ENCODE data around the gene GALNT12. TPM values are rescaled to one million over a fixed set of nuclear protein-coding genes. Genes with fewer than 3 reads are reported as not detected.

The GALNT12 gene
- total RNA-seq, 2 donors from 2014 or later: 8.1 to 12.0 TPM

DNA sequence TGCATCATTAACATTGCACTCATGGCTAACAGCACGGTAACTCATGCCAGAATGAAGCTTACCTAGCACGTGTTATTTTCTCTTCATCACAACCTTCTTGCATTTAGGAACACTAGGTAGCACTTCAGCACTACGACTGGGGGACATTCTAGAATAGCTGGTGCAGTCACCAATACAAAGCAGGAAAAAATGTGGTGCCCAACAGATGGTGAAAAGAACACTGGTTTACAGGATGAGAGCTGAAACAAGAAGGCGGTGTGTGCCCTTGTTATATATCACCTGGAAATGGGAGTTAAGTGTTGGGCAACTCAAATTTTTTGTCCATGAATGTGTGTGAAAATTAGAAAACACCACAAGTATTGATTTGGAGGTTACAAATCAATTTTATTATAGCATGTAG, 30.0 kb downstream of the GALNT12 start:
- H3K27ac Mint-ChIP-seq: no peak overlapping the region
- no peaks in the 10 kb centered on the region for H3K36me3 Mint-ChIP-seq
- DNase-seq (ENCODE audit: low spot score in 2 of 2) (no peak), ATAC-seq (no peak)
- no peaks in the 10 kb centered on the region for H3K9me3 Mint-ChIP-seq

- DNase-seq (ENCODE audit: low spot score in 2 of 2) (no peak), ATAC-seq (no peak)
- peak overlapping the region in 1 of 2 donors; percentile 53 for H3K27ac Mint-ChIP-seq
- H3K9me3 Mint-ChIP-seq: no peaks in the 10 kb centered on the region
- H3K36me3 Mint-ChIP-seq: no peaks in the 10 kb centered on the region
These were observed 30.8 kb downstream of the GALNT12 start for GRCh38 chr9:98838155-98838867.

GRCh38 chr9:98838868-98839565, 31.5 kb downstream of the GALNT12 start:
- no peak for DNase-seq (ENCODE audit: low spot score in 2 of 2)
- no peak overlapping the region for H3K27ac Mint-ChIP-seq
- ATAC-seq: no peak
- H3K9me3 Mint-ChIP-seq: no peaks in the 10 kb centered on the region
- H3K36me3 Mint-ChIP-seq: no peaks in the 10 kb centered on the region

- ATAC-seq: no peak
- no peak for DNase-seq (ENCODE audit: low spot score in 2 of 2)
- no peaks in the 10 kb centered on the region for H3K9me3 Mint-ChIP-seq
- H3K27ac Mint-ChIP-seq: no peak overlapping the region
- H3K36me3 Mint-ChIP-seq: no peaks in the 10 kb centered on the region
These were observed 32.3 kb downstream of the GALNT12 start for GRCh38 chr9:98839724-98840123.

GRCh38 chr9:98842510-98842909, 35.0 kb downstream of the GALNT12 start:
- DNase-seq (ENCODE audit: low spot score in 2 of 2) (no peak), ATAC-seq (no peak)
- Mint-ChIP-seq H3K9me3 (no peaks in the 10 kb centered on the region), H3K27ac (no peak overlapping the region), H3K36me3 (no peaks in the 10 kb centered on the region)

DNA sequence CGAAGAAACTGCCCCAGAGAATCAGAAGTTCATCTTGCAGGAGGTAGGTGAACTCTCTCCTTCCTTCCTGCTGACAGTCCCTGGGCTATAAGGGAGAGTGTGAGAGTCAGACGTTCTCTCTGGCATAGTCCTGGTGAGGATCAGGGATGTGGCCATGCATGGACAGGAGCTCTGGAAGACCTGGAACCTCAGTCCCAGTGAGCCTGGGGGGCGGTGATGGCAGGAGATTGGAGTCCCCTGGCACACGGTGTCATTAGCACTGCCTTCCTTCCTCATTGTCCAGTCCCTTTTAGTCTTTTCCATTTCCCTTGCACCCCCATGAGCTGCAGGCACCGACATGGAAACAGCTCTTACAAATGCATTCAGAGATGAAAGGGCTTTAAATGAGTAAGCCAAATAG, 38.6 kb downstream of the GALNT12 start:
- no peak for DNase-seq (ENCODE audit: low spot score in 2 of 2)
- H3K27ac Mint-ChIP-seq: no peak overlapping the region
- H3K9me3 Mint-ChIP-seq: no peaks in the 10 kb centered on the region
- no peaks in the 10 kb centered on the region for H3K36me3 Mint-ChIP-seq
- ATAC-seq: no peak

DNA sequence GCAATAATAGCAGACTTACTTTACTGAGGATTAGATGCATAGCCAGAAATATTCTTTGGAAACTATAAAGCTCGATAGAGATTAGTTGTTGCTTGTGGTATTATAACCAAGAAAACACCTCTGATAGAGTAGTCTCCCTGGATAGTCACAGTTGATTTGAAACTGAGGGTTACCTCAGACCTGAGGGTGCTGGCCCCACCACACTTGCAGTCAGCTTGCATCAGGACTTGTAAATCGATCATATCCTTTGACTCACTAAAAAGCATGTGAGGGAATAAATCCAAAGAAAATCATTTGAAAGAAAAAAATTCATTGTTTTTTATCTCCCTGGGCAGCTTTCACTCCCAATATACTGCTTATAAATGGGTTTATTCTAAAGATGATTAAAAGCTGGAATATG, 39.4 kb downstream of the GALNT12 start:
- no peak overlapping the region for H3K27ac Mint-ChIP-seq
- ATAC-seq (no peak), DNase-seq (ENCODE audit: low spot score in 2 of 2) (no peak)
- H3K9me3 Mint-ChIP-seq: no peaks in the 10 kb centered on the region
- H3K36me3 Mint-ChIP-seq: no peaks in the 10 kb centered on the region

DNA sequence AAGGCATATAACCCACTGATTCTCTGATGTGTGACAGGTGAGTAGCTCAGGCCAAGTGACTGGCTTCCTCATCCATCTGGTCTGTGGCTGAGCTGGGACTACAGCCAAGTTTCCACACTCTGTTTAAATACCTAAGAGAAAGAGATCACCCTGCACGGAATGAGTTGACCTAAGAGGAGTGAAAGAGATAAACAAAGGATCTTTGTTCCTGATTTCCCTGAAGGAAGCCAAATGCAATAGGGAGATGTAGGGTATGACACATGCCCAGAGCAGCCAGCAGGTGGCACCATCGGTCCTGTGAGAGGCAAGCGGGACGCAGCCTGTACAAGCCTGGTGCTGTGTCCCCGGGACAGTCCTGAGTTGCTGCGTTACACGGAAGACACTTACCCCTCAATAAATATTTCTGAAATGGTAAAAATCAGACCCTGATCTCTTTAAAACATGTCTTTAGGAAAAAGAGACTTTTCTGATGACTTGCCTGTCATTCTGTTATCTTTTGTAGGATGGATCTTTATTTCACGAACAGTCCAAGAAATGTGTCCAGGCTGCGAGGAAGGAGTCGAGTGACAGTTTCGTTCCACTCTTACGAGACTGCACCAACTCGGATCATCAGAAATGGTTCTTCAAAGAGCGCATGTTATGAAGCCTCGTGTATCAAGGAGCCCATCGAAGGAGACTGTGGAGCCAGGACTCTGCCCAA, 41.1 kb downstream of the GALNT12 start:
- no peak overlapping the region for H3K27ac Mint-ChIP-seq
- no peaks in the 10 kb centered on the region for H3K9me3 Mint-ChIP-seq
- H3K36me3 Mint-ChIP-seq: no peaks in the 10 kb centered on the region
- peak; percentile 91 to 98 for ATAC-seq
- DNase-seq (ENCODE audit: low spot score in 2 of 2): peak; percentile 65 to 76

- DNase-seq (ENCODE audit: low spot score in 2 of 2) (no peak), ATAC-seq (no peak)
- no peaks in the 10 kb centered on the region for H3K36me3 Mint-ChIP-seq
- no peak overlapping the region for H3K27ac Mint-ChIP-seq
- H3K9me3 Mint-ChIP-seq: no peaks in the 10 kb centered on the region
These were observed 42.1 kb downstream of the GALNT12 start for GRCh38 chr9:98849563-98849962.

DNA sequence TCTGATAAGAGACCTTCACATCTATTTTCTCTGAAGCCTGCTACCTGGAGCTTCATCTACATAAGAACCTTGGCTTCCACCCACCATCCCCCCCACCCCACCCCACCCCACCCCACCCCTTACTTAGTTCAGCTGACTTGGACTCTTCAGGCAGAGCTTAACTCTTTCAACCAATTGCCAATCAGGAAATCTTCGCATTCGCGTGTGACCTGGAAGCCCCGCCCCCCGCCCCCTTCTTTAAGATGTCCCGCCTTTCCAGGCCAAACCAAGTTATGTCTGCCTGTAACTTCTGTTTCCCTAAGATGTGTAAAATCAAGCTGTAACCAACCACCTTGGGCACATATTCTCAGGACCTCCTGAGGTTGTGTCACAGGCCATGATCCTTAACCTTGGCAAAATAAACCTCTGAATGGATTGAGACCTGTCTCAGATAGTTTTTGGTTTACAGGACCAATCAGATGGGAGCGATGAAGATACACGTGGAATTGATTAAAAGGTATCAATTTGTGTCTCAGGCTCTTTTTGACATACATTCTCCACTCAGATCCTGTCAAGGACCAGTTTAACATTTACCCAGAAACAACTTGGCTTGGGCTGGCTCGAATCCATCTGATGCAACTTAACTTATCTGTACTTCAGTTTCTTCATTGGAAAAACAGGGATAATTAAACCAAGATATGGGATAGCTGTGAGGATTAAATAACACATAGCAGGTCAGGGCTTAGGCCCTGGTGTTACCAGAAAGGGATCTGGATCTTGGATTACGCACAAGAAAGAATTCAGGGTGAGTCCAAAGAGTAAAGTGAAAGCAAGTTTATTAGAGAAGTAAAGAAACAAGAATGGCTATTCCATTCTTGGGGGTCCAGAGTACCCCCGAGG, 43.6 kb downstream of the GALNT12 start:
- ATAC-seq (peak in 1 of 2 donors; percentile 15), DNase-seq (ENCODE audit: low spot score in 2 of 2) (no peak)
- H3K36me3 Mint-ChIP-seq: peaks cover 0 to 12% of the 10 kb centered on the region in 2 donors
- H3K27ac Mint-ChIP-seq: peak overlapping the region in 1 of 2 donors; percentile 19
- H3K9me3 Mint-ChIP-seq: peaks cover 0 to 7% of the 10 kb centered on the region in 2 donors

DNA sequence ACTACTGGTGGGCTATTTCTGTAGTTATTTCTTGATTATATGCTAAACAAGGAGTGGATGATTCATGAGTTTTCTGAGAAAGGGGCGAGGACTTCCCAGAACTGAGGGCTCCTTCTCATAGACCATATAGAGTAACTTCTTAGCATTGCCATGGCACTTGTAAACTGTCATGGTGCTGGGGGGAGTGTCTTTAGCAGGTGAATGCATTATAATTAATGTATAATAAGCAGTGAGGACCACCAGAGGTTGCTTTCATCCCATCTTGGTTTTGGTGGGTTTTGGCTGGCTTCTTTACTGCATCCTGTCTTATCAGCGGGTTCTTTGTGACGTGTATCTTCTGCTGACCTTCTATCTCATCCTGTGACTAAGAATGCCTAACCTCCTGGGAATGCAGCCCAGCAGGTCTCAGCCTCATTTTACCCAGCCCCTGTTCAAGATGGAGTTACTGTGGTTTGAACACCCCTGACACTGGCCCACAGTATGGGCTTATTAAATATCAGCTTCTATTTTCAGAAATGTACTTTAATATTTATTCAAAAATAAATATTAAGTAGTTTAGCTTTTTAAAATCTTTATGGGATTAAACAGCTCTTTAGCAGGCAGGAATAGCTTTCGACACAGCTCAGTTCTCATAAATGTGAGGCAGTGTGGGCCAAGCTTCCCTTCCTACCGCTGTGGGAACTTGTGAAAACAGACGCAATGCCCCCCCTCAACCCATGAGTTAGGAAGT, 44.4 kb downstream of the GALNT12 start:
- ATAC-seq (peak in 1 of 2 donors; percentile 62), DNase-seq (ENCODE audit: low spot score in 2 of 2) (peak in 1 of 2 donors; percentile 42)
- H3K36me3 Mint-ChIP-seq: peaks cover 0 to 13% of the 10 kb centered on the region in 2 donors
- peaks cover 0 to 7% of the 10 kb centered on the region in 2 donors for H3K9me3 Mint-ChIP-seq
- peak overlapping the region; percentile 19 to 70 for H3K27ac Mint-ChIP-seq

- ATAC-seq: no peak
- Mint-ChIP-seq H3K36me3 (peaks cover 0 to 13% of the 10 kb centered on the region in 2 donors), H3K27ac (no peak overlapping the region), H3K9me3 (peaks cover 0 to 7% of the 10 kb centered on the region in 2 donors)
- no peak for DNase-seq (ENCODE audit: low spot score in 2 of 2)
These were observed 44.9 kb downstream of the GALNT12 start for GRCh38 chr9:98852460-98852734.

- peaks cover 0 to 7% of the 10 kb centered on the region in 2 donors for H3K9me3 Mint-ChIP-seq
These were observed 45.5 kb downstream of the GALNT12 start for GRCh38 chr9:98852961-98853360.

GRCh38 chr9:98854266-98854665, 46.8 kb downstream of the GALNT12 start:
- Mint-ChIP-seq H3K36me3 (peaks cover 0 to 13% of the 10 kb centered on the region in 2 donors), H3K27ac (no peak overlapping the region), H3K9me3 (peaks cover 0 to 7% of the 10 kb centered on the region in 2 donors)
- no peak for DNase-seq (ENCODE audit: low spot score in 2 of 2)
- no peak for ATAC-seq

More at GRCh38 chr9:98852961-98853360, 45.5 kb downstream of the GALNT12 start:
- DNase-seq (ENCODE audit: low spot score in 2 of 2) (no peak), ATAC-seq (no peak)
- Mint-ChIP-seq H3K36me3 (peaks cover 0 to 13% of the 10 kb centered on the region in 2 donors), H3K27ac (no peak overlapping the region)

- Mint-ChIP-seq H3K36me3 (peaks cover 0 to 13% of the 10 kb centered on the region in 2 donors), H3K27ac (no peak overlapping the region), H3K9me3 (peaks cover 0 to 7% of the 10 kb centered on the region in 2 donors)
- ATAC-seq: no peak
- no peak for DNase-seq (ENCODE audit: low spot score in 2 of 2)
These were observed 48.1 kb downstream of the GALNT12 start for GRCh38 chr9:98855592-98855991.

- peaks cover 0 to 13% of the 10 kb centered on the region in 2 donors for H3K36me3 Mint-ChIP-seq
- no peak overlapping the region for H3K27ac Mint-ChIP-seq
- no peak for DNase-seq (ENCODE audit: low spot score in 2 of 2)
These were observed 49.5 kb downstream of the GALNT12 start for GRCh38 chr9:98856982-98857381.

More at GRCh38 chr9:98856982-98857381, 49.5 kb downstream of the GALNT12 start:
- ATAC-seq: no peak
- H3K9me3 Mint-ChIP-seq: peaks cover 0 to 7% of the 10 kb centered on the region in 2 donors

Data from activated naive CD4-positive, alpha-beta T cell treated with anti-CD3 and anti-CD28 coated beads, Interleukin-2, amount 50 U/mL, for 72 hours (primary cell).